Measurements from ENCODE around the gene HEATR5A. TPM values are rescaled to one million over a fixed set of nuclear protein-coding genes. Genes with fewer than 3 reads are reported as not detected.

The HEATR5A gene
- total and polyA plus RNA-seq, 9 of the 15 experiments (the other 6 are each of a cell fraction or from before 2014, with no cell fraction given) = 8.0 to 50.9 (median 23.0) TPM

DNA sequence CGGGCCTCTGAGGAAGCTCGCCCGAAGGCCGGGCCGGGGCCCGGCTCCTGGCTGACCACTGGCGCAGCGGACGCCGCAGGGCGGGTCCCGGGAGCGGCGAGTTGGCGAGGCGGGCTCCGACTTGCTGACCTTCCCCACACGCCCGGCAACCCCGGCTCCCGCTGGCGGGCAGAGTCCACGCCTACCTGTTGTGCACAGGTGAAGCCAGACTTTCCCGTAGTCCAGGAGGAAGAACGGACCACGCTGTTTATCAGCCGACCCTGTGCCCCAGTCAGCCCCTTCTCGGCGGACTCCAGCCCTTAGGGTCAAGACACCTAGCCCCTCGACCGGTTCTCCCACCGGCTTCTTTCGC lies 407 bp downstream of the HEATR5A start (continued):
- TF ChIP-seq SAFB (IDR thresholded peaks at IDR 0.05; ENCODE audit: borderline replicate concordance, low read depth, low read length) (no peak), NR2C2 (CRISPR knock-in tag; IDR thresholded peaks at IDR 0.05) (no peak), NR2C2 (tag; IDR thresholded peaks at IDR 0.05) (peak; percentile 51), NONO (IDR thresholded peaks at IDR 0.05; ENCODE audit: low read depth in 2 of 2, low read length in 1 of 2) (no peak), ZNF175 (CRISPR knock-in tag; IDR thresholded peaks at IDR 0.05; ENCODE audit: low read depth) (no peak), SIX5 (IDR thresholded peaks at IDR 0.05; ENCODE audit: borderline replicate concordance in 1 of 2, insufficient read depth in 1 of 2, low read depth in 1 of 2, low read length in 2 of 2) (no peak), LCOR (CRISPR knock-in tag; IDR thresholded peaks at IDR 0.05) (no peak), DPF2 (IDR thresholded peaks at IDR 0.05) (no peak), ZBTB7A (IDR thresholded peaks at IDR 0.05; ENCODE audit: borderline replicate concordance, control insufficient read depth, low read depth, low read length) (peak; percentile 75; the same call in 1 of the 2 replicates), GMEB1 (CRISPR knock-in tag; IDR thresholded peaks at IDR 0.05) (no peak), ZNF79 (CRISPR knock-in tag; IDR thresholded peaks at IDR 0.05; ENCODE audit: low read depth) (no peak), CHD1 (IDR thresholded peaks at IDR 0.05; ENCODE audit: low read length) (peak; percentile 73), ZEB2 (IDR thresholded peaks at IDR 0.05) (peak; percentile 57; the same call in 1 of the 2 replicates), ZNF431 (CRISPR knock-in tag; IDR thresholded peaks at IDR 0.05) (no peak), ZNF24 (IDR thresholded peaks at IDR 0.05) (no peak), RFX1 (IDR thresholded peaks at IDR 0.05) (no peak), ARID2 (IDR thresholded peaks at IDR 0.05) (no peak), PHB2 (IDR thresholded peaks at IDR 0.05; ENCODE audit: low read depth) (no peak)
- TF ChIP-seq, protein P1, sequence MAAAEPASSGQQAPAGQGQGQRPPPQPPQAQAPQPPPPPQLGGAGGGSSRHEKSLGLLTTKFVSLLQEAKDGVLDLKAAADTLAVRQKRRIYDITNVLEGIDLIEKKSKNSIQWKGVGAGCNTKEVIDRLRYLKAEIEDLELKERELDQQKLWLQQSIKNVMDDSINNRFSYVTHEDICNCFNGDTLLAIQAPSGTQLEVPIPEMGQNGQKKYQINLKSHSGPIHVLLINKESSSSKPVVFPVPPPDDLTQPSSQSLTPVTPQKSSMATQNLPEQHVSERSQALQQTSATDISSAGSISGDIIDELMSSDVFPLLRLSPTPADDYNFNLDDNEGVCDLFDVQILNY (CRISPR knock-in tag; IDR thresholded peaks at IDR 0.05) = no peak
- TF ChIP-seq, protein P2, sequence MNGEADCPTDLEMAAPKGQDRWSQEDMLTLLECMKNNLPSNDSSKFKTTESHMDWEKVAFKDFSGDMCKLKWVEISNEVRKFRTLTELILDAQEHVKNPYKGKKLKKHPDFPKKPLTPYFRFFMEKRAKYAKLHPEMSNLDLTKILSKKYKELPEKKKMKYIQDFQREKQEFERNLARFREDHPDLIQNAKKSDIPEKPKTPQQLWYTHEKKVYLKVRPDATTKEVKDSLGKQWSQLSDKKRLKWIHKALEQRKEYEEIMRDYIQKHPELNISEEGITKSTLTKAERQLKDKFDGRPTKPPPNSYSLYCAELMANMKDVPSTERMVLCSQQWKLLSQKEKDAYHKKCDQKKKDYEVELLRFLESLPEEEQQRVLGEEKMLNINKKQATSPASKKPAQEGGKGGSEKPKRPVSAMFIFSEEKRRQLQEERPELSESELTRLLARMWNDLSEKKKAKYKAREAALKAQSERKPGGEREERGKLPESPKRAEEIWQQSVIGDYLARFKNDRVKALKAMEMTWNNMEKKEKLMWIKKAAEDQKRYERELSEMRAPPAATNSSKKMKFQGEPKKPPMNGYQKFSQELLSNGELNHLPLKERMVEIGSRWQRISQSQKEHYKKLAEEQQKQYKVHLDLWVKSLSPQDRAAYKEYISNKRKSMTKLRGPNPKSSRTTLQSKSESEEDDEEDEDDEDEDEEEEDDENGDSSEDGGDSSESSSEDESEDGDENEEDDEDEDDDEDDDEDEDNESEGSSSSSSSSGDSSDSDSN (IDR thresholded peaks at IDR 0.05; ENCODE audit: borderline replicate concordance in 1 of 2, low read depth in 2 of 2, low read length in 2 of 2) = peak; percentile 93 to 95; a peak in 3 of 4 replicates
- TF ChIP-seq, protein P3, sequence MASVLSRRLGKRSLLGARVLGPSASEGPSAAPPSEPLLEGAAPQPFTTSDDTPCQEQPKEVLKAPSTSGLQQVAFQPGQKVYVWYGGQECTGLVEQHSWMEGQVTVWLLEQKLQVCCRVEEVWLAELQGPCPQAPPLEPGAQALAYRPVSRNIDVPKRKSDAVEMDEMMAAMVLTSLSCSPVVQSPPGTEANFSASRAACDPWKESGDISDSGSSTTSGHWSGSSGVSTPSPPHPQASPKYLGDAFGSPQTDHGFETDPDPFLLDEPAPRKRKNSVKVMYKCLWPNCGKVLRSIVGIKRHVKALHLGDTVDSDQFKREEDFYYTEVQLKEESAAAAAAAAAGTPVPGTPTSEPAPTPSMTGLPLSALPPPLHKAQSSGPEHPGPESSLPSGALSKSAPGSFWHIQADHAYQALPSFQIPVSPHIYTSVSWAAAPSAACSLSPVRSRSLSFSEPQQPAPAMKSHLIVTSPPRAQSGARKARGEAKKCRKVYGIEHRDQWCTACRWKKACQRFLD (CRISPR knock-in tag; IDR thresholded peaks at IDR 0.05) = peak; percentile 22; the same call in 1 of the 2 replicates
- TF ChIP-seq, protein P4, sequence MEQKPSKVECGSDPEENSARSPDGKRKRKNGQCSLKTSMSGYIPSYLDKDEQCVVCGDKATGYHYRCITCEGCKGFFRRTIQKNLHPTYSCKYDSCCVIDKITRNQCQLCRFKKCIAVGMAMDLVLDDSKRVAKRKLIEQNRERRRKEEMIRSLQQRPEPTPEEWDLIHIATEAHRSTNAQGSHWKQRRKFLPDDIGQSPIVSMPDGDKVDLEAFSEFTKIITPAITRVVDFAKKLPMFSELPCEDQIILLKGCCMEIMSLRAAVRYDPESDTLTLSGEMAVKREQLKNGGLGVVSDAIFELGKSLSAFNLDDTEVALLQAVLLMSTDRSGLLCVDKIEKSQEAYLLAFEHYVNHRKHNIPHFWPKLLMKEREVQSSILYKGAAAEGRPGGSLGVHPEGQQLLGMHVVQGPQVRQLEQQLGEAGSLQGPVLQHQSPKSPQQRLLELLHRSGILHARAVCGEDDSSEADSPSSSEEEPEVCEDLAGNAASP (IDR thresholded peaks at IDR 0.05) = no peak
